ENCODE measurements around the gene MEF2A.
"Not testable (repeated sequence)": the region's sequence is repeated elsewhere in the genome, so short reads cannot be mapped to it uniquely, and the experiment has no call there.

Gene MEF2A

GRCh38 chr15:99565299-99566156 is at the start of gene MEF2A:
TSS of gene MEF2A (plus strand) at chr15:99565984. CDS start at chr15:99633120, 67,136 bp downstream.
- Histone ChIP-seq H3K4me2 (ENCODE audit: low read depth, low read length) (peak within 1 kb of the TSS; percentile 95), H3K9me2 (replicated peaks; ENCODE audit: insufficient read depth, low read length) (no peaks in the 10 kb centered on the region), H3K4me1 (ENCODE audit: low read length) (peaks cover 10% of the 10 kb centered on the region), H3K79me2 (ENCODE audit: low read length) (peaks cover 38% of the 10 kb centered on the region), H3K4me3 (ENCODE audit: low read length) (peak within 1 kb of the TSS; percentile 97), H3K27me3 (replicated peaks; ENCODE audit: insufficient read depth, low read length) (no peaks in the 10 kb centered on the region), H3F3A (ENCODE audit: insufficient read depth, low read length) (peaks cover 19% of the 10 kb centered on the region; the same call in 1 of the 2 replicates), H3K27ac (ENCODE audit: low read length) (peak within 1 kb of the TSS; percentile 92), H4K20me1 (ENCODE audit: insufficient read depth, low read length) (0 out of 2 replicates have a peak, but pooled peaks cover 4% of the 10 kb centered on the region), H3K36me3 (replicated peaks; ENCODE audit: insufficient read depth, low read length) (no peaks in the 10 kb centered on the region), H3K9ac (ENCODE audit: low read length) (peak within 1 kb of the TSS; percentile 96), H3K9me3 (replicated peaks; ENCODE audit: insufficient read depth, low read length) (no peaks in the 10 kb centered on the region), H2AFZ (ENCODE audit: low read length) (peak within 1 kb of the TSS; percentile 99)
- TF ChIP-seq EZH2phosphoT487 (IDR thresholded peaks at IDR 0.05; ENCODE audit: low read length): no peak
- TF ChIP-seq EZH2 (optimal IDR thresholded peaks at IDR 0.05; ENCODE audit: low read depth, low read length): no peak
- no peak for TF ChIP-seq CTCF (IDR thresholded peaks at IDR 0.05; ENCODE audit: low read length)
- peak; percentile 96 for DNase-seq

- no peaks in the 10 kb centered on the region for H3K36me3 ChIP-seq (replicated peaks; ENCODE audit: insufficient read depth, low read length)
Measured at GRCh38 chr15:99518191-99518590, 47.6 kb upstream of the MEF2A start.

GRCh38 chr15:99519366-99519765 is 46.4 kb upstream of the MEF2A start:
- H3K4me1 ChIP-seq (ENCODE audit: low read length); H3K79me2 ChIP-seq (ENCODE audit: low read length); H3K27me3 ChIP-seq (replicated peaks; ENCODE audit: insufficient read depth, low read length); H2AFZ ChIP-seq (ENCODE audit: low read length); H3K4me2 ChIP-seq (ENCODE audit: low read depth, low read length); H3K27ac ChIP-seq (ENCODE audit: low read length); H3F3A ChIP-seq (ENCODE audit: insufficient read depth, low read length); H3K4me3 ChIP-seq (ENCODE audit: low read length); H4K20me1 ChIP-seq (ENCODE audit: insufficient read depth, low read length); H3K9me3 ChIP-seq (replicated peaks; ENCODE audit: insufficient read depth, low read length); H3K9me2 ChIP-seq (replicated peaks; ENCODE audit: insufficient read depth, low read length); H3K9ac ChIP-seq (ENCODE audit: low read length); H3K36me3 ChIP-seq (replicated peaks; ENCODE audit: insufficient read depth, low read length); DNase-seq: not testable (repeated sequence)

More at GRCh38 chr15:99518191-99518590, 47.6 kb upstream of the MEF2A start:
- H2AFZ ChIP-seq (ENCODE audit: low read length): no peak overlapping the region
- H3K27me3 ChIP-seq (replicated peaks; ENCODE audit: insufficient read depth, low read length): no peaks in the 10 kb centered on the region
- no peaks in the 10 kb centered on the region for H3K79me2 ChIP-seq (ENCODE audit: low read length)
- H3K4me1 ChIP-seq (ENCODE audit: low read length): no peaks in the 10 kb centered on the region
- no peaks in the 10 kb centered on the region for H3F3A ChIP-seq (ENCODE audit: insufficient read depth, low read length)
- no peak overlapping the region for H3K4me3 ChIP-seq (ENCODE audit: low read length)
- H3K9ac ChIP-seq (ENCODE audit: low read length): no peak overlapping the region
- H3K4me2 ChIP-seq (ENCODE audit: low read depth, low read length): no peak overlapping the region
- no peak overlapping the region for H3K27ac ChIP-seq (ENCODE audit: low read length)
- no peaks in the 10 kb centered on the region for H3K9me3 ChIP-seq (replicated peaks; ENCODE audit: insufficient read depth, low read length)
- H4K20me1 ChIP-seq (ENCODE audit: insufficient read depth, low read length): no peaks in the 10 kb centered on the region
- no peaks in the 10 kb centered on the region for H3K9me2 ChIP-seq (replicated peaks; ENCODE audit: insufficient read depth, low read length)
- TF ChIP-seq EZH2phosphoT487 (IDR thresholded peaks at IDR 0.05; ENCODE audit: low read length): no peak
- no peak for TF ChIP-seq EZH2 (optimal IDR thresholded peaks at IDR 0.05; ENCODE audit: low read depth, low read length)
- no peak for TF ChIP-seq CTCF (IDR thresholded peaks at IDR 0.05; ENCODE audit: low read length)
- DNase-seq: no peak

GRCh38 chr15:99522288-99522687 is 43.5 kb upstream of the MEF2A start:
- Histone ChIP-seq H3K79me2 (ENCODE audit: low read length) (no peaks in the 10 kb centered on the region), H3K9me3 (replicated peaks; ENCODE audit: insufficient read depth, low read length) (no peaks in the 10 kb centered on the region), H3F3A (ENCODE audit: insufficient read depth, low read length) (no peaks in the 10 kb centered on the region), H3K9ac (ENCODE audit: low read length) (no peak overlapping the region), H3K4me3 (ENCODE audit: low read length) (no peak overlapping the region), H3K27ac (ENCODE audit: low read length) (no peak overlapping the region), H3K4me2 (ENCODE audit: low read depth, low read length) (no peak overlapping the region), H3K36me3 (replicated peaks; ENCODE audit: insufficient read depth, low read length) (no peaks in the 10 kb centered on the region), H3K27me3 (replicated peaks; ENCODE audit: insufficient read depth, low read length) (no peaks in the 10 kb centered on the region), H3K9me2 (replicated peaks; ENCODE audit: insufficient read depth, low read length) (no peaks in the 10 kb centered on the region), H3K4me1 (ENCODE audit: low read length) (no peaks in the 10 kb centered on the region), H2AFZ (ENCODE audit: low read length) (no peak overlapping the region), H4K20me1 (ENCODE audit: insufficient read depth, low read length) (no peaks in the 10 kb centered on the region)
- DNase-seq: no peak
- TF ChIP-seq CTCF (IDR thresholded peaks at IDR 0.05; ENCODE audit: low read length) (no peak), EZH2phosphoT487 (IDR thresholded peaks at IDR 0.05; ENCODE audit: low read length) (no peak), EZH2 (optimal IDR thresholded peaks at IDR 0.05; ENCODE audit: low read depth, low read length) (no peak)
